ENCODE measurements around the gene SPINK1.
"Not testable (repeated sequence)": the region's sequence is repeated elsewhere in the genome, so short reads cannot be mapped to it uniquely, and the experiment has no call there.

The SPINK1 gene

DNA sequence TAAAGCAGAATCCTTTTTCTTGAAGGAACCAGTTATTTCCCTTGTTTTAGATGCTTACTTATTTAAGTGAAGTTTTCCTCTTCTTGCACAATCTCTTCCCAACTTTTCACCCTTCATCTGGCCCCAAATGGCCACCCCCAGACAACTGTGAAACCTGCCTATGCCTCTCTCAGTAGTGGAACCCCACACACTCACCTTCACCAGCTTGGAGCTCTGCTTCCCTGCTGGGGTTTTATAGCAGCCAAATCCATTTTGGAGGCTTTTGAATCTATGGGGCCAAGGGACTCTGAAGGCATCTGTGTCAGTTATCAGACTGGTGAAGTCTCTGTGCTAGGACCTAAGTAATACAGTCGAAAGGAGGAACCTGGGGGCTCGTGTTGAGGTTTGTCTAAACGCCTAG lies 22.9 kb upstream of the SPINK1 start:
- no peak for DNase-seq

GRCh38 chr5:147853372-147853987 lies 22.0 kb upstream of the SPINK1 start:
- DNase-seq: no peak

DNA sequence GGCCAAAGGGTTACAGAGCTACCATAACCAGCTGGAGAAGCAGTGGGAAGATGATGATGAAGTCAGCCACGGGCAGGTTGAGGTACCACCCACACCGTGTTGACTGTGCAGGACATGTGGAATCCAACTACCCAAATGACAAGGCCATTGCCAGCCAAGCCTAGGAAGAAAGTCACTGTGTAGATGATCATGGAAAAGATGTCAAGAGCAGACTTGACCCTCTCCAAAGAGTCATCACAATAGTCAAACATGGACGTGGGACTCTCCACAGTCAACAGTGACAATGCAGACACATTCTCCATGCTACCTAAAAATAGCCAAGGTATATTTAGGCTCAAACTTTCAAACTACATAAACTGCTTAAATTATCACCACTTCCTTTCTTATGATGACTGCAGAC lies 20.9 kb upstream of the SPINK1 start:
- no peak for DNase-seq

DNA sequence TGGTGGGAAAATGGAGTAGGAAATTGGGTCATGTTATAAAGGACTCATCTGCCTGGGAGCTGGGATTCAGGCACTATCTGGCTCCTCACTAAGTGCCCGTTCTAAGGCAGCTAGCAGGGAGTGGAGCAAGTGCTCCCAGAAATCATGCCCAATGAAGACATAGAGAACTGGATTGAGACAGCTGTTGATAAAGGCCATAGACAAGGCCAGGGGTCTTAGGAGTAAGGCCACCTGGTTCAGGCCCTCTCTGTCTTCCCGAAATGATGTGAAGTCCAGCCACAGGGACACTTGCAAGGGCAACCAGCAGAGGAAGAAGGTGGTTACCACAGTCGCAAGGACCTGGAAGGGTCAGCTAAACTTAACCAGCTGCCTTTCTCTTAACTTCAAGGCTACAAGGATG lies 20.1 kb upstream of the SPINK1 start:
- DNase-seq: no peak

GRCh38 chr5:147849226-147849625 lies 17.8 kb upstream of the SPINK1 start:
- DNase-seq: no peak

DNA sequence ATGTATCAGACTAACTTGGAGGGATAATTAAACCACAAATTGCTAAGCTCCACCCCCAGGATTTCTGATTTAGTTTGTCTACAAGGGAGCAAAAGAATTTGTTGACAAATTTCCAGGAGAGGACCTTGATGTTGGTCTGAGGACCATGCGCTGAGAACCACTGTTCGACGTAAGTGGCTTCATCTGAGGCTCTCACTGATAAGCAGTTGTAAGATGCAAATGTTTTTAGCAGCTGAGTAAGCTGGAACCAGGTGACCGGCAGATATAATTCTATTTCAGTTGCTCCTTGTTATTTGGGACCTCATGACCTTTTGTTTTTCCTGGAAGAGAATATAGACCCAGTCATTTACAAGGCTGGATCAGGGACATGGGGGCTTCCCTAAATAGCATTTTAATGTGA lies 14.1 kb upstream of the SPINK1 start:
- DNase-seq: no peak

DNA sequence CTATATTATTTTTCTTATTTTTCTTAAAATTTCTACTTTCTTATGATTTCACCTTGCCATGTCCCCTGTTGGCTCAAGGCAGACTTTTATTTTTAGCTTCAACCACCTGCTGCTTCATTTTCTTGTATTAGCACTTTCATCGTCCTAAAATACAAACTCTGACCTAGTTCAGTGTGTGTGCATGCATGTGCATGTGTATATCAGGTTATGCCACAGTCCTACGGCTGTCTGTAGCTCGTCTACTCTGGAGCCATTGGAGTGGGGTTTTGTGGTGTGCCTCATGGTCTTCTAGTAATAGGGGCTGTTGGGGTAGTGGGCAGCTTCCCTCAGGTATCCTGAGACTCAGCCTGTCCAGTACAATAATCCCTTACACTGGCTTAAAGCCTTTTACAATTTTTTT lies 13.4 kb upstream of the SPINK1 start:
- no peak for DNase-seq

DNA sequence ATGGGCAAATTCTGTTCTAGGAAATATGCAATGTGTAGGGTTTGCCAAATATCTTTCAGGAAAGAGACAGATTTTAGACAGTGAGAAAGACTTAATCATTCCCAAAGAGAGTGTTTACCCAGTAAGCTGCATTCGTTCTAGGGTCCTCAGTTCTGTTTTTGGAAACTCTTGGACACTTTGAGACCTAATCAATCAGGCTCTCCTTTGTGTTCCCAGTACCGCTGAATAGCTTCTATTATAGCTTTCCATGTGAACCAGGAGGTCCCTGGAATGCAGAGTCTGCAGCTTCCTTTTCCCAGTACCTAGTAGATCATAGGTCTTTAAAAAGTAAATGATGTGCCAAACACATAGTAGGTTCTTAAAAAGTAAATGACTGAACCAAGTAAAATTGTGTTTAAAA lies 11.4 kb upstream of the SPINK1 start:
- DNase-seq: no peak

- no peak for DNase-seq
Observed at GRCh38 chr5:147836439-147836838, 5.0 kb upstream of the SPINK1 start.

- no peak for DNase-seq
Observed at GRCh38 chr5:147835386-147835798, 3.9 kb upstream of the SPINK1 start.

DNA sequence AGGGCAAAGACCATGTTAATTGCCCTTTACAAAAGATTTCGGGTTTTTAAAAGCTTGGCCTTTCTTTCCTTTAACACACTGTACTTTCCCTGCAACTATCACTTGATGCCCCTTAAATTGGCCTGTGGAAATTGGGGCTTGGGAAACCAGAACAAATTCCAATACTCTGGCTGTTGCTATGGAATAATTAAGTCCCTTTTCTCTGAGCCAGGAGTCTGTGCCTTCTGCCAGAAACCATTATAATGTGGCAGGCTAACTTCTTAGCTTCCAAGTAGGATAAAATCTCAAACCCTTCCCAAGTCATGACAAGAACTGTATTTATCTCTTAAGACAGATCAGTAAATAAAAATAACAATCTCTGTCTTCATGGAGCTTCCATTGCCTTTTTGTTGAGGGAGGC lies 1.1 kb upstream of the SPINK1 start:
- DNase-seq: no peak

GRCh38 chr5:147830035-147830434 lies 1.4 kb downstream of the SPINK1 start:
- no peak for DNase-seq

DNA sequence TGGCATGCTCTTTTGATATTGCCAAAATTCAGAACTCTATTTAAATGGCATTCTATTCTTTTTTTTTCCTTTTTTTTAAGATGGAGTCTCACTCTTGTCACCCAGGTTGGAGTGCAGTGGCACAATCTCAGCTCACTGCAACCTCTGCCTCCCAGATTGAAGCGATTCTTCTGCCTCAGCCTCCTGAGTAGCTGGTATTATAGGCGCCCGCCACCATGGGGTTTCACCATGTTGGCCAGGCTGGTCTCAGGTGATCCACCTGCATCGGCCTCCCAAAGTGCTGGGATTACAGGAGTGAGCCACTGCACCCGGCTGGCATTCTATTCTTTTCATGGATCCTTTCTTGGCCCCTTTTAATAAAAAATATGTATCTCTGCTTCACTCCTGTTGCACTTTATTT lies 4.5 kb downstream of the SPINK1 start:
- DNase-seq: not testable (repeated sequence)

DNA sequence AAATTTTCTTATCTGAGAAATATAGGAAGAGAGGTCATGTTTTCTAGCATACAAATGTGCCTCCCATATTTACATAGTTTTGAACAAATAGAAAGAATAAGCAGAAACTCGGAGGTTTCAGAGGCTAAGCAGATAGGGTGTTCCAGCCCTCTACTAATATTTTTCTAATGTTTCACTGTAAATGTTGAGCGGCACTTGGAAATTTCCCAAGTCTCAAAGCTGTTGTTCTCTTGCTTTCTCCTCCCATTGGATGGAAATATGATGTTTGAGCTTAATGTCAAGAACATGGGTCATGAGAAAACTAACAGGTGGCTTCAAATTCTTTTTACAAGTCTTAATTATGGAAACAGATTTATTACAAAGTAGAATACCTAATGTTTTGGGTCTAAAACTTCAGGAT lies 5.1 kb downstream of the SPINK1 start:
- DNase-seq: no peak

- peak; percentile 64 for DNase-seq
Observed at GRCh38 chr5:147822686-147823491, 8.6 kb downstream of the SPINK1 start.

DNA sequence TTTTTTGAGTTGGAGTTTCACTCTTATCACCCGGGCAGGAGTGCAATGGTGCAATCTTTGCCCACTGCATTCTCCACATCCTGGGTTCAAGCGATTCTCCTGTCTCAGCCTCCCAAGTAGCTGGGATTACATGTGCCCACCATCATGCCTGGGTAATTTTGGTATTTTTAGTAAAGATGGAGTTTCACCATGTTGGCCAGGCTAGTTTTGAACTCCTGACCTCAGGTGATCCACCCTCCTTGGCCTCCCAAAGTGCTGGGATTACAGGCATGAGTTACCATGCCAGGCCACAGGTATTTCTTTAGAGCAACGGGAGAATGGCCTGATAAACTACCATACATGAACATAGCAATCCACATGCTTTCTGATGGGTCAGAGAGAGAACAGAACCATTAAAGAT lies 9.2 kb downstream of the SPINK1 start:
- DNase-seq: not testable (repeated sequence)

DNA sequence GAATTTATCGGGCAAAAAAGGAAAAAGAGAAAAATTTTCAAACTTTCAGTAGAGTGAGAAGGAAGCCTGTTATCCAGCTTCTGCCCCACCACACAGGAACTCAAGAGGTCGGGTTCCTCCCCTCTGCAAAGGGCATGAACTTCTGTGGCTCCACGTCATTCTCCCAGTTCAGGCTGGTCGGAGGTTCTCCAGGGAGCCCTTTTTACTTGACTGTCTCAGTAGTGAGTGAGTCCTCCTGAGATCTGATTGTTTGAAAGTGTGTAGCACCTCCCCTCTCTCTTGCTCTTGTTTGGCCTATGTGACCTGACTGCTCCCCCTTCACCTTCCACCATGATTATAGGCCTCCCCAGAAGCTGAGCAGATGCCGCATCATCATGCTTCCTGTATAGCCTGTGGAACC lies 9.7 kb downstream of the SPINK1 start:
- no peak for DNase-seq

- DNase-seq: no peak
Observed at GRCh38 chr5:147819261-147819770, 12.2 kb downstream of the SPINK1 start.

DNA sequence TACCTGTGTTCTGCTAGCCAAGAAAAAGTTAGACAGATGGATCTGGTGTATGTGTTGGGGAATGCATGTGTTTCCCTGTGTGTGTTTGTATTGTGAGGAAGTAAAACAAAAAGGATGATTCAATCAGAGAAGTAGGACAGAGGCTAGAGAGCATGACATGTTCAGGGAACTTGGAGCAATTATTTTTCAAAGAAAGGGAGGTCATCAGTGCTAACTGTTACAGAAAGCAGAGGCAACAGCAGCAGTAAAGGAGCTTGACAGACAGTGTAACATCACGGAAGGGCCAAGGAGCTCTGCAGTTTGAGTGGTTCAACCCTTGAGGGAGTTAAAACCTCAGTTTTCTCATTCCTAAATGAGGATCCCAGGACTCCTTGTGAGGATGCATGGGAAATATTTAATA lies 13.2 kb downstream of the SPINK1 start:
- DNase-seq: no peak

GRCh38 chr5:147813696-147814095 lies 17.8 kb downstream of the SPINK1 start:
- no peak for DNase-seq

DNA sequence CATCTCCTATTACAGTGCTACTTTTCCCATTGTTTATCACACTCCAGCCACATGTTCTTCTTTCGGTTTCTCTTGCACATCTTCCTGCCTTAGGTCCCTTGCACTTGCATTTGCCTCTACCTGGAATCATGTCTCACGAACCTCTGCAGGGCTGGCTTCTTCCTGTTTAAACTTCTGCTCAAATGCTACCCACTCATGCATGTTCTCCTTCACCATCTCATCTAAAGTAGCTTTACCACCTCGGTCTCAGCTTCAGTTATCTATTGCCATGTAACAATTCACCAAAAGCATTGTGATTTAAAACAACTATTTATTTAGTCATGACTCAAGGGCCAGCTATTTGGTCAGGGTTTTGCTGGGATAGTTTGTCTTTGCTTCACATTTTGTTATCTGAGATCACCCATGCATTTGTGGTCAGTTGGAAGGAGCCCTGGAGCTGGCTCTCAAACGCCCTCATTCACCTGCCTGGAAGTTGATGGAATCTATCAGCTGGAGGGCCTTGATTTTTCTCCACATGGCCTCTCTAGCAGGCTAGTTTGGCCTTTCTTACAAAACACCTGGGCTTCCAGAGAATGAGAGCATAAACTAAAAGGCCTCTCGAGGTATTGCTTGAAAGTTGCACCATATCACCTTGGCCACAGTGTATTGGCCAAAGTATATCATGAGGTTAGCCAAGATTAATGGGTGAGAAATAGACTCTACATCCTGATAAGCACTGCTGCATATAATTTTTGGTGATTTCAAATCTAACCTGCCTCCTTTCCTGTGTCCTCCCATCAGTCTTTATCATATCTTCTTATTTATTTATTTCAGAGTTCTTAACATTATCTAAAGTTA lies 21.4 kb downstream of the SPINK1 start:
- no peak for DNase-seq

DNA sequence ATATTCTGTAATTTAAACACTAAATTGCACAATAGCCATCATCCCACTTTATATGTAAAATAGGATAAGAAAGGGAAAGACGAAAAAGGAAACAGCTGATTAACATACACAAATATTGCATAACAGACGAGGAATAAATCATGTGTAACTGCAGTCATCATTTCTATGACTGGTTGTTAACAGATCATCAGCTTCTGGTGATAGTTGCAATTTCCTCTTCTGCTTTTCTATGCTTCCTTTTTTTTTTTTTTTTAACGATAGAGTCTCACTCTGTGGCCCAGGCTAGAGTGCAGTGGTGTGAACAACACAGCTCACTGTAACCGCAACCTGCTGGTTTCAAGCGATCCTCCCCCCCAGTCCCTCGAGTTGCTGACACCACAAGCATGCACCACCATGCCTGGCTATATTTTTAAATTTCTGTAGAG lies 26.4 kb downstream of the SPINK1 start:
- peak; percentile 52 for DNase-seq

GRCh38 chr5:147804334-147804733 lies 27.1 kb downstream of the SPINK1 start:
- DNase-seq: no peak

GRCh38 chr5:147803926-147804325 lies 27.5 kb downstream of the SPINK1 start:
- no peak for DNase-seq

Data from CD4-positive, alpha-beta T cell treated with Interleukin-21 for 1 hour (primary cell).